ENCODE data around the gene RUFY2. TPM values are rescaled to one million over a fixed set of nuclear protein-coding genes. Genes with fewer than 3 reads are reported as not detected.
"Not testable (repeated sequence)": the region's sequence is repeated elsewhere in the genome, so short reads cannot be mapped to it uniquely, and the experiment has no call there.

The RUFY2 gene
- total RNA-seq, 1 donor from 2014 or later = 27.6 TPM

GRCh38 chr10:68327889-68328786, 78.9 kb downstream of the RUFY2 start:
- no peak for TF ChIP-seq CTCF (IDR thresholded peaks at IDR 0.05)
- Mint-ChIP-seq H3K9me3 (ENCODE audit: unreplicated experiment) (no peaks in the 10 kb centered on the region), H3K4me1 (ENCODE audit: unreplicated experiment) (peaks cover 36% of the 10 kb centered on the region), H3K4me3 (ENCODE audit: unreplicated experiment) (peak overlapping the region; percentile 40), H3K27me3 (ENCODE audit: unreplicated experiment) (no peaks in the 10 kb centered on the region), H3K27ac (ENCODE audit: unreplicated experiment) (peak overlapping the region; percentile 97), H3K36me3 (ENCODE audit: unreplicated experiment) (peaks cover 3% of the 10 kb centered on the region)
- no peak for DNase-seq (ENCODE audit: extremely low spot score, unreplicated experiment)

GRCh38 chr10:68324396-68324795, 82.7 kb downstream of the RUFY2 start:
- H3K4me3 Mint-ChIP-seq (ENCODE audit: unreplicated experiment); H3K27ac Mint-ChIP-seq (ENCODE audit: unreplicated experiment); DNase-seq (ENCODE audit: extremely low spot score, unreplicated experiment): not testable (repeated sequence)

GRCh38 chr10:68318331-68319059, 88.6 kb downstream of the RUFY2 start:
- no peak for TF ChIP-seq CTCF (IDR thresholded peaks at IDR 0.05)
- DNase-seq (ENCODE audit: extremely low spot score, unreplicated experiment) = no peak
- H3K9me3 Mint-ChIP-seq (ENCODE audit: unreplicated experiment) = peaks cover 13% of the 10 kb centered on the region
- no peaks in the 10 kb centered on the region for H3K27me3 Mint-ChIP-seq (ENCODE audit: unreplicated experiment)
- no peaks in the 10 kb centered on the region for H3K4me1 Mint-ChIP-seq (ENCODE audit: unreplicated experiment)
- peaks cover 2% of the 10 kb centered on the region for H3K36me3 Mint-ChIP-seq (ENCODE audit: unreplicated experiment)
- no peak overlapping the region for H3K27ac Mint-ChIP-seq (ENCODE audit: unreplicated experiment)
- no peak overlapping the region for H3K4me3 Mint-ChIP-seq (ENCODE audit: unreplicated experiment)

More at GRCh38 chr10:68324396-68324795, 82.7 kb downstream of the RUFY2 start:
- not testable (repeated sequence) for H3K36me3 Mint-ChIP-seq (ENCODE audit: unreplicated experiment); H3K27me3 Mint-ChIP-seq (ENCODE audit: unreplicated experiment); H3K9me3 Mint-ChIP-seq (ENCODE audit: unreplicated experiment)
- H3K4me1 Mint-ChIP-seq (ENCODE audit: unreplicated experiment) = peaks cover 21% of the 10 kb centered on the region

- no peak for TF ChIP-seq CTCF (IDR thresholded peaks at IDR 0.05)
- Mint-ChIP-seq H3K9me3 (ENCODE audit: unreplicated experiment) (peaks cover 13% of the 10 kb centered on the region), H3K36me3 (ENCODE audit: unreplicated experiment) (peaks cover 5% of the 10 kb centered on the region), H3K27ac (ENCODE audit: unreplicated experiment) (no peak overlapping the region), H3K27me3 (ENCODE audit: unreplicated experiment) (no peaks in the 10 kb centered on the region), H3K4me3 (ENCODE audit: unreplicated experiment) (no peak overlapping the region), H3K4me1 (ENCODE audit: unreplicated experiment) (no peaks in the 10 kb centered on the region)
- DNase-seq (ENCODE audit: extremely low spot score, unreplicated experiment) = no peak
Observed at GRCh38 chr10:68315582-68315981, 91.5 kb downstream of the RUFY2 start.

- not testable (repeated sequence) for H3K4me3 Mint-ChIP-seq (ENCODE audit: unreplicated experiment); H3K36me3 Mint-ChIP-seq (ENCODE audit: unreplicated experiment); H3K4me1 Mint-ChIP-seq (ENCODE audit: unreplicated experiment); DNase-seq (ENCODE audit: extremely low spot score, unreplicated experiment); H3K27ac Mint-ChIP-seq (ENCODE audit: unreplicated experiment); H3K27me3 Mint-ChIP-seq (ENCODE audit: unreplicated experiment)
- H3K9me3 Mint-ChIP-seq (ENCODE audit: unreplicated experiment) = peaks cover 13% of the 10 kb centered on the region
Observed at GRCh38 chr10:68314930-68315329, 92.1 kb downstream of the RUFY2 start.

GRCh38 chr10:68310531-68310930, 96.5 kb downstream of the RUFY2 start:
- H3K27me3 Mint-ChIP-seq (ENCODE audit: unreplicated experiment) = no peaks in the 10 kb centered on the region
- H3K9me3 Mint-ChIP-seq (ENCODE audit: unreplicated experiment) = peaks cover under 1% of the 10 kb centered on the region
- no peak for TF ChIP-seq CTCF (IDR thresholded peaks at IDR 0.05)
- H3K36me3 Mint-ChIP-seq (ENCODE audit: unreplicated experiment) = peaks cover 2% of the 10 kb centered on the region
- no peak overlapping the region for H3K4me3 Mint-ChIP-seq (ENCODE audit: unreplicated experiment)
- no peak for DNase-seq (ENCODE audit: extremely low spot score, unreplicated experiment)
- H3K27ac Mint-ChIP-seq (ENCODE audit: unreplicated experiment) = no peak overlapping the region
- H3K4me1 Mint-ChIP-seq (ENCODE audit: unreplicated experiment) = peaks cover 4% of the 10 kb centered on the region
